Measurements from ENCODE around the gene CYB5D1. TPM values are rescaled to one million over a fixed set of nuclear protein-coding genes. Genes with fewer than 3 reads are reported as not detected.
"Not testable (repeated sequence)": the region's sequence is repeated elsewhere in the genome, so short reads cannot be mapped to it uniquely, and the experiment has no call there.

Gene CYB5D1
- total RNA-seq, 1 donor from 2014 or later: 7.7 TPM

DNA sequence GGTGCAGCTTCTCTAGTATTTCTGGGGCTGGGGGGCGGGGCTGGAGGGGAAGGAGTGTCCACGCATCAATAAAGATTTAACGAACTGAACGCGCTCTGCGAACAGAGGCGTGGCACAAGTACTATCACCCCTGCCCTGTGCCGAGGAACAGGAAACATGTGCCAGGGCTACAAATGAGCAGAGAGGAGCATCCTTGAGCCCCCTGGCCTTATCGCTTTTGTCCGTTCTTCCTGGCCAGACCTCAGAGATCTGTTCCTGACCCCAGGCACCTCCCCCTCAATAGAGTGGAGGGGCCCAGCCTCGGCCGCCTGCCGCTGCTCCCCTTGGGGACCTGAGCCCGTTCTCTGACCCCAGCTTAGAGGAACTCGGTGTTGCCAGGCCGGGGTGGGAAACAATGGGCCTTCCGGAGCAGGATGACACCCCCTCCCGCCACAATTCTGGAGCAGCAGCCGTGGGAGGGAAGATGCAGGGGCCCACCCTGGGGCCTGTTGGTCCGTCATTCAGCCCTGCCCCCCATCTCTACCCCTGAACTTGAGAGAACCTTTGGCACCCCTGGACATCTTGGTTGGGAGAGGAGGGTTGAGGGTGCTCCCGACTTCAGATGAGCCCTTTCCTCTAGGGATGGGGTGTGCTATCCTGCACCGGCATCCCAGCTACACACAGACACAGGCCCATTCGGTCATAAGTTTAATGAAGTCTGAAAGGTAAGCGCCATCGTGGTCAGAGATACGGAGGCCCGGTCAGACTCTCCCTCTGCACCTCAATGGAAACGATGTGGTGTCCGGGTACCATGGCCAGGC is 1.6 kb upstream of the CYB5D1 start:
- peak; percentile 71 for DNase-seq

GRCh38 chr17:7856811-7857712 is 741 bp upstream of the CYB5D1 start, which contains the start of gene NAA38:
Gene NAA38, minus strand, starts transcription at chr17:7857559. Its CDS starts 96 bp downstream, at chr17:7857463.
- DNase-seq: peak; percentile 100

GRCh38 chr17:7858522-7858810 is 663 bp downstream of the CYB5D1 start:
- peak; percentile 62 for DNase-seq

DNA sequence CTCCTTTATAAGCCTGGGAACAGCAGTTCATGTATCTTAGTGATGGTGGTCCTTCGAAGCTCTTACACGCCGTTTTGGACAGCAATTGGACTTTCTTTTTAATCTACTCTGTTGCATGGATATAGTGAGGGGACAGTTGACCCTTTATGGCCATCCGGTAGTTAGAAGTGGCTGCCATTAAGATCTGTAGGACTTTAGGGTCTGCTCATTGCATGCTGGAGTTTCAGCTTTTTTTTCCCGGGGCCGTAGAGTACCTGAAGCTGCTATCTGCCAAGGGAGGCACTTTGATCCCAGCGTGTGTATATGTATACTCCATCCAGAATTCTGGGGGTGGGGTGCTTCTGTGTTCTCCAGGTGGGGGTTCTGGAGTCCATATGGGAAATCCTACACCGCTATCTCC is 1.2 kb downstream of the CYB5D1 start:
- no peak for DNase-seq

DNA sequence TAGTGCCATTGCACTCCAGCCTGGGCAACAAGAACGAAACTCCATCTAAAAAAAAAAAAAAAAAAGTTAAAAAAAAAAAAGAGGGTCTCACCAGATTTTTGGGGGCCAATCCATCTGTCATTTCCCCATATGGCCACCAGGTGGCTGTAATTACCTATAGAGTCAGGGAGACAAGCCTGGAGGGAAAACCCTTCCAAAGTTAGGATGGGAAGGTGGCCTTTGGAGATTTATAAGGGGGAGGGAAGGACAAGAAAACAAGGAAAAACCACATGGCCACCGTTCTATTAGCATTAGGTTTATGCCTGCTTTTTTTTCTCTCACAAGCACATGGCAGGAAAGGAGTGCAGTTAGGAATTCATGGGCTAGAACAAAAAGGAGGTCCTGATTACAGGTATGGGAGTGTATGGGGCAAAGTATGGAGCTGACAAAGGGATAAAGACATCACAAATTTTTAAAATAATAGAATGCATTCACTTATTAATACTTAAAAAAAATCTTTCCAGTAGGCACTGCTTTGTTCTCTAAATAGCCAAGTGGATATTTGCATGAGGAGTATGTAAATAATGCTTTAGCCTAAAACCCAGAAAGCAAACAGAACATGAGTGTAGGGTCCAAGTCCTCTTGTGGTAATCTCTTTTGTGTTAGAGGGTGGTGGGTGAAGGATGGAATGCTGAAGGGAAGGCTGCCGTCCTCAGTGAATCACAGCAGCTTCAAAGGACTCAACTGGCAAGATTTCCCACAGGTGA is 5.1 kb downstream of the CYB5D1 start:
- peak; percentile 34 for DNase-seq

- DNase-seq: not testable (repeated sequence)
Measured at GRCh38 chr17:7864384-7864783, 6.6 kb downstream of the CYB5D1 start.

DNA sequence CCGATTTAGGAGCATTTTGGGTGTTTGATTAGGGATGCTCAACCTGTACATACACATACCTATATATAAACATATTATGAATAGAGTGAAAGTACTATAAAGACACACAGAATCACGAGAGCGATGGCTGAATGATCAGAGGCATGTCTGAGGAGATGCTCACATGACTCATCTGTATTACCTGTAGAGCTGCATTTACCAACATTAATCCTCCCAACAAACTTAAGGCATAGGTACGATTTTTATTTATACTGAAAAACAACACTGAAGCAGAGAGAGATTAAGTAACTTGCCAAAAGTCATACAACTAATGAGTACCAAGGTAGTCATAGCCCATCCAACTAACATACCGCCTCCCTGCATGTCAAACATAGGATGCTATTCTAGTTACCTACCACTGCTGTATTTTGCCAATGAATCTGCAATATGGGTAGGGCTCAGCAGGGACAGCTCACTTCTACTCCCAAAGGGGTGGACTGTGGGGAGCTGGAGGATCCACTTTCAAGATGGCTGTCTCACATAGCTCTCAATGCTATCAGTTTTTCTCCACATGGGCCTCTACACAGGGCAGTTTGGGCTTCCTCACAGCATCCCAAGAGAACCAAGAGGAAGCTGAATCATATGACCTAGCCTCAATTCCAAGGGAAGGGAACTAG is 7.3 kb downstream of the CYB5D1 start:
- no peak for DNase-seq

GRCh38 chr17:7867881-7868329 is 10.1 kb downstream of the CYB5D1 start:
- no peak for DNase-seq

GRCh38 chr17:7873051-7873450 is 15.2 kb downstream of the CYB5D1 start:
- DNase-seq: no peak

DNA sequence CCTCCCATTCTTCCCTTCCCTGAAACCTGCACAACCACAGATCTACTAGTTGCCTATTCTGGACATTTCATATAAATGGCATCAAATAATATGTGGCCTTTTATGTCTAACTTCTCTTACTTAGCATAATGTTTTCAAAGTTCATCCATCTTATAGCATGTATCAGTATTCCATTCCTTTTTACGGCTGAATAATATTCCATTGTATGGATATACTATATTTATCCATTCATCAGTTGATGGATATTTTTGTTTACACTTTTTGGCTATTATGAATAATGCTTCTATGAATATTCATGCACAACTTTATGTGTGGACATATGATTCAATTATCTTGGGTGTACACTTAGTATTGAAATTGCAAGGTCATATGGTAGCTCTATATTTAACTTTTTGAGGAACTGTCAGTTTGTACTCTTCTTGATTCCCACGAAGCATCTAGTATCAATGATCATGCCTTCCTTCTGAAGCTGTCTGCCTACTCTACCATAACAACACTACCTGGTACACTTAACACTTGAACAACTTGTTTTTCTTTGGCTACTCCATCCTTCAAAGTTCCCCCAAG is 18.1 kb downstream of the CYB5D1 start:
- no peak for DNase-seq

DNA sequence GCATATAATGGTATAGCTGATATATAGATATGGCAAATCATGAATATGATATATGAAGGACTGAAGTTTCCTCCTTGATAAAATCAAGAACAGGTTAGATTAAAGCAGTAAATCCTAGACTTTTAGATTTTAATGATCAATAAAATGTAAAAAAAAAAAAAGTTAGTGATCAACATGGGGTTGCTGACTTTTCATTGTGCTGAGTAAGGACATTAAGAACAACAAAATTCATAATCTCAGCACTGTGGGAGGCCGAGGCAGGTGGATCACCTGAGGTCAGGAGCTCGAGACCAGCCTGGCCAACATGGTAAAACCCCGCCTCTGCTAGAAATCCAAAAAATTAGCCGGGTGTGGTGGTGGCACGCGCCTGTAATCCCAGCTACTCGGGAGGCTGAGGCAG is 20.4 kb downstream of the CYB5D1 start:
- no peak for DNase-seq

GRCh38 chr17:7880076-7880868 is 22.5 kb downstream of the CYB5D1 start:
- no peak for DNase-seq

DNA sequence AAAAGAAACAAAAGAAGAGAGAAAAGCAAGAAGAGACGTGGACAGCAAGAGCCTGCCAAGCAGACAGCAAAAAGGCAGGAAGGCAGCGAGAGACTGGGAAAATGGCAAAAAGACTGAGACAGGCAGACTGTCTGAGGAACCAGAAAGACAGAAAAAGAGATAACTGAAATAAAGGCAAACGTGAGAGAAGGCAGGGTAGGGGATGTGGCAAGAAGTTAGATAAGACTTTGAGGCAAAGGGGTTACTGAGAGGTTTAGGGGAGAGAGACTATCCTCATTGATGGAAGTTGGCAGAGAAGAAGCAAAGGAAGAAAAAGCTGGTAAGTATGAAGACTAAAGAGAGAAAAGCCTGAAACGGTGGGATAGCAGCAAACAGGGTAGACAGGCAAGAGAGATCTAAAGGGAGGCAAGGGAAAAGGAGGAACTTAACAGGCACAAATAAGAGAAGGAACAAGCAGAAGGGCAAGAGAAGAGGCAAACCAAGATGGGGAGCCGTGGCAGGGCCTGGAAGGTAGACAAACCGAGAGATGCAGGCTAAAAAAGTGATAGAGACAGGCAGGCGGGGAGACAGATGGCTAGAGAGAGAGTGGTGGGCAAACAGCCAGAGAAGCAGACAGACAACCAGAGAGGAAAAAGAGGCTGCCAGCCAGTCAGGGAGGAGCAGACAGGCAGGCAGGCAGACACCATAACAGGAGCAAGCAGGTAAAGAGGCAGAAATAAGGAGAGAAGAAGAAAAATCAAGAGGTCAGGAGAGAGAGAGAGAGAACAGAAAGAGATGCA is 23.7 kb downstream of the CYB5D1 start:
- no peak for DNase-seq

GRCh38 chr17:7882068-7882467 is 24.3 kb downstream of the CYB5D1 start:
- DNase-seq: no peak

DNA sequence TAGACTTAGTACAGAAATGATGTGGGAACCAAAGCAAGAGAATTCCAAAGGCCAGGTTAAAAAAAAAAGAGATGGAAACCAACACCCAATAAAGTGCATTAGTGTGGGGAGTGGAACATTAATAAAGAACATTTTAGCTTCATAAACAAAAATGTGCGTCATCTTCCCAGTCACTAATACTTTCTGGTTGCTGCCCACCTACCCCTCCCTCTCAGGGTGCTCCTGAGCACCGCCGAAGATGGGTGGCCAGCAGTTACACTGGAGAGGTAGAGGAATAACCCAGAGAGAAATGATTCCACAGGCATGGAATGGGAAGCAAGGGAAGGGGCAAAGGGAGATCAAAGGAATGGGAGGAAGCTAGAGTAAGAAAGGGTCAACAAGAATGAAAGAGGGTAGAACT is 24.8 kb downstream of the CYB5D1 start:
- no peak for DNase-seq

DNA sequence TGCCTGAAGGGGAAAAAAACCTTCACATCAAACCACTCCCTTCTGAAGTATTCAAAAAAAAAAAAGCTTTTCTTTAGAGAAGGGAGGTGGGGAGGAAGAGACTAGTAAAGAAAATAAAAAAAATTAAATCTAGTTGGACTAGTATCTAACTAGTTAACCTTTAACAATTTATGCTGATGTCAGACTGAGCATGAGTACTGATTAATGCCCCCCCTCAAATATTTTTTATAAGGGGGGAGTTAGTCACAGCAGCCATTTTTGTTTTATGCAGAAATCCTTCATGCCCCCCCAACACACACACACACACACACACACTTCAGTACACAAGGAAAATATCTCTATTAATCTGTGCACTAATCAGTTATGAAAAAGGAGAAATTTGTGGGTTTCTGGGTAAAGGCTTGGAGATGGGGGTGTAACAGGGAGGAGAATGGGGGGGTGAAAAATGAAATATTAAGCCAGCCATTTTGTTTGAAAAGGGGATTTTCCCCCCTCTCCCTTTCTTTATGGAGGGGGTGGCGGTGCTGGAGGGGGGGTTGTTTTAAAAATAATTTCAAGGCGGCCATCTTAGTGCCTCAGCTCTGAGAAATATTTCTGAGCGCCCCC is 26.1 kb downstream of the CYB5D1 start:
- DNase-seq: peak; percentile 52

DNA sequence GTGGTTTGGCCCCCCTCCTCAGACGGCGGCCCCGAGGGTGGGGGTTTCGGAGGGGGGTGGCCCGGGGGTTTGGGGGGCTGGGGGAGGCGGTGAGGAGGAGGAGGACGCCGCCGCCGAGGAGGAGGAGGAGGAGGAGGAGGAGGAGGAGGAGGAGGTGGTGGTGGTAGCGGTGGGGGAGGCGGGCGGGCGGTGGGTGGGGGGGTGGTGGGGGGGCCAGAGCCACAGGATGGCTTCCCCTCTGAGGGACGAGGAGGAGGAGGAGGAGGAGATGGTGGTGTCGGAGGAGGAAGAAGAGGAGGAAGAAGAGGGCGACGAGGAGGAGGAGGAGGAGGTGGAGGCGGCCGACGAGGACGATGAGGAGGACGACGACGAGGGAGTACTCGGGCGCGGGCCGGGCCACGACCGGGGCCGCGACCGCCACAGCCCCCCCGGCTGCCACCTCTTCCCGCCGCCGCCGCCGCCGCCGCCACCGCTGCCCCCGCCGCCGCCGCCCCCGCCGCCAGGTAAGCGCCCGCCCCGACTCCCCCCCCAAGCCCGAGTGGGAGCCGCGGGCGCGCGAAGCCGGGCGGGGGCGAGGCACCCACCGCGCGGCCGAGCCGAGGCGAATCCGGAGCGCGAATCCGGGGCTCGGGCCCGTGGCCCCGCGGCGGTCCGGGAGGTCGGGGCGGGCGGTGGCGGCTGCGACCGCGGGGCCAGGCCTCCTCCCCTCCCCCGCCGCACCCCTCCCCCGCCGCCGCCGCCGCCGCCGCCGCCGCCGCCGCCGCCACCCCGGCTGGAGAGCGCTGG is 27.0 kb downstream of the CYB5D1 start:
- DNase-seq: no peak

GRCh38 chr17:7885367-7886226 is 27.8 kb downstream of the CYB5D1 start:
- DNase-seq: no peak

Data from skin of body (tissue), 2 donors.